HL-60 (cell line): ENCODE data around the gene FAM78A.
A peak's percentile ranks its signal among the peaks of the same experiment; 100 is the strongest.

Experiments
- DNase-seq, 2 experiments: peaks; one replicate each; pipeline ENCODE4 v3.0.0-alpha.2; 2010 to 2020; ENCODE audit warnings: low read depth in 1 of 2, low spot score in 1 of 2
- H3K27ac ChIP-seq: fragments of 250-450 bp; sonication (Bioruptor Pico); replicated peaks from 2 replicates; pipeline ENCODE4 v1.5.1; 2020; ENCODE audit warnings: mild to moderate bottlenecking, moderate library complexity
- H3K27me3 ChIP-seq: fragments of 250-450 bp; sonication (Bioruptor Pico); 2 replicates; pipeline ENCODE4 v1.5.1; 2021; ENCODE audit warnings: mild to moderate bottlenecking, moderate library complexity; ENCODE audit not compliant: insufficient read depth, poor library complexity, severe bottlenecking
- H3K4me3 ChIP-seq: replicated peaks from 2 replicates; pipeline ENCODE4 v1.5.1; 2011; ENCODE audit warnings: mild to moderate bottlenecking, control low read depth, low read length; ENCODE audit not compliant: insufficient read depth
- CTCF ChIP-seq: IDR thresholded peaks from one replicate; pipeline ENCODE4 v1.5.1; 2011; ENCODE audit warnings: low read length, control low read depth, inconsistent platforms; ENCODE audit not compliant: insufficient read depth
- GABPA ChIP-seq: IDR thresholded peaks from 2 replicates; pipeline ENCODE4 v1.6.1; 2012; ENCODE audit warnings: low read depth
- POLR2AphosphoS5 ChIP-seq: IDR thresholded peaks from 2 replicates; pipeline ENCODE4 v1.6.1; 2012; ENCODE audit warnings: low read depth
- REST ChIP-seq: IDR thresholded peaks from 2 replicates; pipeline ENCODE4 v1.6.1; 2012; ENCODE audit warnings: low read depth; ENCODE audit not compliant: insufficient replicate concordance
- SPI1 ChIP-seq: IDR thresholded peaks from 2 replicates; pipeline ENCODE4 v1.6.1; 2012; ENCODE audit warnings: low read depth, mild to moderate bottlenecking, borderline replicate concordance

The FAM78A gene

GRCh38 chr9:131228988-131229387 is 47.3 kb downstream of the FAM78A start:
- no peak for DNase-seq
- Histone ChIP-seq H3K27me3 (no peaks in the 10 kb centered on the region), H3K4me3 (peak overlapping the region; percentile 33), H3K27ac (no peak overlapping the region)
- TF ChIP-seq SPI1 (no peak), POLR2AphosphoS5 (no peak)

- Histone ChIP-seq H3K4me3 (peak overlapping the region; percentile 33), H3K27ac (peak overlapping the region; percentile 54), H3K27me3 (no peaks in the 10 kb centered on the region)
- DNase-seq: no peak
- TF ChIP-seq CTCF (no peak), SPI1 (no peak), POLR2AphosphoS5 (no peak)
Measured at GRCh38 chr9:131227959-131228460, 48.3 kb downstream of the FAM78A start.

GRCh38 chr9:131227112-131227958 is 49.0 kb downstream of the FAM78A start:
- H3K27ac ChIP-seq: peak overlapping the region; percentile 44

GRCh38 chr9:131226226-131226625 is 50.1 kb downstream of the FAM78A start:
- no peak for DNase-seq
- no peak overlapping the region for H3K27ac ChIP-seq
- TF ChIP-seq GABPA (no peak), REST (no peak), SPI1 (peak; percentile 14; the same call in 1 of the 2 replicates), CTCF (no peak)
- no peaks in the 10 kb centered on the region for H3K27me3 ChIP-seq
- no peak overlapping the region for H3K4me3 ChIP-seq

More at GRCh38 chr9:131227112-131227958, 49.0 kb downstream of the FAM78A start:
- H3K4me3 ChIP-seq: no peak overlapping the region
- no peak for TF ChIP-seq GABPA
- no peak for TF ChIP-seq CTCF
- no peak for DNase-seq
- H3K27me3 ChIP-seq: no peaks in the 10 kb centered on the region

- DNase-seq: no peak
- no peaks in the 10 kb centered on the region for H3K27me3 ChIP-seq
- H3K27ac ChIP-seq: no peak overlapping the region
- no peak overlapping the region for H3K4me3 ChIP-seq
- TF ChIP-seq SPI1 (no peak), REST (no peak), CTCF (no peak), POLR2AphosphoS5 (no peak), GABPA (no peak)
Measured at GRCh38 chr9:131222460-131222859, 53.9 kb downstream of the FAM78A start.
